SK-N-MC (cell line): ENCODE data around the gene MPHOSPH8.

Experiments
- DNase-seq: peaks from one replicate; pipeline ENCODE4 v3.0.0-alpha.2; 2011; ENCODE audit warnings: low read depth, low spot score
- H3K27ac ChIP-seq: fragments of 200-600 bp; sonication (generic); 2 replicates; pipeline ENCODE4 v1.5.1; 2016; ENCODE audit warnings: mixed run types
- H3K36me3 ChIP-seq: fragments of 200-600 bp; sonication (generic); 2 replicates; pipeline ENCODE4 v1.6.1; 2017; ENCODE audit warnings: antibody characterized with exemption, low read length, mixed read lengths; ENCODE audit not compliant: insufficient read depth
- H3K4me3 ChIP-seq: fragments of 200-600 bp; sonication (generic); 2 replicates; pipeline ENCODE4 v1.5.1; 2016
- H3K9ac ChIP-seq: fragments of 200-600 bp; sonication (generic); 2 replicates; pipeline ENCODE4 v1.8.0; 2017; ENCODE audit warnings: mixed run types, mixed read lengths; ENCODE audit not compliant: insufficient read length
- H3K9me3 ChIP-seq: fragments of 200-600 bp; sonication (generic); 2 replicates; pipeline ENCODE4 v1.6.1; 2017; ENCODE audit warnings: low read depth, mild to moderate bottlenecking, antibody characterized with exemption, low read length, moderate library complexity, mixed read lengths
- EZH2 ChIP-seq: fragments of 200-600 bp; sonication (generic); IDR thresholded peaks from one replicate; pipeline ENCODE4 v1.6.1; 2017; ENCODE audit warnings: antibody characterized with exemption
- FOXP2 ChIP-seq: optimal IDR thresholded peaks from 2 replicates; pipeline ENCODE3; 2011; ENCODE audit warnings: mild to moderate bottlenecking, moderate library complexity; ENCODE audit not compliant: insufficient read depth; ENCODE audit errors: extremely low read length, control extremely low read depth
- POLR2AphosphoS5 ChIP-seq: IDR thresholded peaks from 2 replicates; pipeline ENCODE4 v1.6.1; 2012; ENCODE audit warnings: mild to moderate bottlenecking, low read depth, low read length, borderline replicate concordance

The MPHOSPH8 gene

GRCh38 chr13:19596960-19597361, 36.5 kb upstream of the MPHOSPH8 start:
- Histone ChIP-seq H3K4me3 (no peak overlapping the region), H3K9me3 (no peaks in the 10 kb centered on the region), H3K36me3 (no peaks in the 10 kb centered on the region), H3K9ac (no peak overlapping the region), H3K27ac (no peak overlapping the region)
- DNase-seq: no peak
- TF ChIP-seq EZH2: no peak
- TF ChIP-seq POLR2AphosphoS5: no peak
- TF ChIP-seq FOXP2: no peak

GRCh38 chr13:19597523-19597922, 35.9 kb upstream of the MPHOSPH8 start:
- Histone ChIP-seq H3K4me3 (no peak overlapping the region), H3K9me3 (no peaks in the 10 kb centered on the region), H3K9ac (no peak overlapping the region), H3K36me3 (no peaks in the 10 kb centered on the region), H3K27ac (no peak overlapping the region)
- no peak for DNase-seq
- TF ChIP-seq POLR2AphosphoS5: no peak
- no peak for TF ChIP-seq EZH2
- no peak for TF ChIP-seq FOXP2

DNA sequence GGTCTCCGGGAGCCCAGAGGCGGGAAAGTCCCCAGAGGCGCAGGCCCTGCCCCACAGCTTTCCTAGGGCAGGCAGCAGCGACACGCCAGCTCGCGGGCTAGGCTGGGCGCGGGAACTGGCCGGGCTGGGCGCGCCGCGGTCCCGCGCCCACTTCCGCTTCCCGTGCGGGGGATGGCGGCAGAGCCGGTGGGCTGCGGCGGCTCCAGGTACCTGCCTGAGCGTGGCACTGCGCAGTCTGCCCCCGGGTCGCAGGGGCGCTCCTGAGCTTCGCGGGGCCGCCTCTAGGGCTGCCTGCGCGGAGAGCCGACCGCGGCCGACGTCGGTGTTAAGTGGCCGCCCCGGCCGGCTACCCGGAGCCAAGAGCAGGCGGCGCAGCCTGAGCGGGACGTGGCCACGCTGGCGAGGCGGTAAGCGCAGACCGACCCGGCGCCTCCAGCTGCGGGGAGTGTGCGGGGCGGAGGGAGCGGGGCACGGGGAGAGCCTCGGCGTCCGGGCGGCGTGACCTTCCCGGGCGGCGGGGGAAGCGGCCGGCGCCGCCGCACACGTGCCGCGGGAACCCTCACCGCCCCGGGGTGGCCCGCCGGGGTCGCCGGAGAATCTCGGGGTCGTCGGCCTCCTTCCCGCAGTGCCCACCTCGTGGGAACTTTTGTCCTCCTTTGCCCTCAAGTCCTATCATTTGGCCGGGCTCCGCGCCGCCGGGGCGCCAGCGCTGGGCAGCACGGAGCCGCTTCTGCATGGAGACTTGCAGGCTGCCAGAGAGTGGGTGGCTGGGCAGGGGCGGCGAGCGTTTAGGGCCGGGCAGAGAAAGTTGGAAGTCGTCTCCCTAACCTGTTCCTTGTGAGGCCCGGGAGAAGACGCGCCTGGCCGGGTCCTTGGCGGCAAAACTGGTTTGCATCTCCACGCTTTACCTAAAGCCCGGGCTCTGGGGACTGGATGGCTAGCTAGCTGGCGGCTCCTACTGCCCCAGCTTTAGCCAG, 31.4 kb upstream of the MPHOSPH8 start:
- 0 out of 2 replicates have a peak overlapping the region, but pooled peaks have one; percentile 31 for H3K27ac ChIP-seq
- peak overlapping the region; percentile 91 for H3K4me3 ChIP-seq
- H3K36me3 ChIP-seq: peaks cover 32% of the 10 kb centered on the region
- TF ChIP-seq FOXP2: no peak
- TF ChIP-seq EZH2: no peak
- TF ChIP-seq POLR2AphosphoS5: peak; percentile 46; the same call in 1 of the 2 replicates
- no peak for DNase-seq
- peak overlapping the region; percentile 88 for H3K9ac ChIP-seq
- no peaks in the 10 kb centered on the region for H3K9me3 ChIP-seq

DNA sequence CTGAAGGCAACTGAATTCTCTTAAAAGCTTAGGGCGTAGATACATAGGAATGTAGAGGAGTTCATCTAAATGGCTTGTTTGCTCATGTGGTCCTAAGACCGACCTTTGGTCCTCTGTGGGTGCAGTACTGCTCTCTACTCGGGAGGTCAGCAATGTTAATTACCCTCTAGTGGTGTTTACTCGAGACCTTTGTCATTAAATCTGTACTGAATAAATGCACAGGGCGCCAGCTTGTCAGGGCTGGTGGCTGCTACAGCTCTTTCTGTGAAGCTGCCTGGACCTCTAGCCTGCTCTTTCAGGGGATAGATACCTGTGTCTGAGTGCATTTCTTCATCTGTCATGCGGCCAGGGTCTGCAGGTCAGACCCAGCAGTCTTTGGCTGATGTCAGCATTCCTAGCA, 29.2 kb upstream of the MPHOSPH8 start:
- TF ChIP-seq FOXP2 (no peak), EZH2 (no peak), POLR2AphosphoS5 (no peak)

DNA sequence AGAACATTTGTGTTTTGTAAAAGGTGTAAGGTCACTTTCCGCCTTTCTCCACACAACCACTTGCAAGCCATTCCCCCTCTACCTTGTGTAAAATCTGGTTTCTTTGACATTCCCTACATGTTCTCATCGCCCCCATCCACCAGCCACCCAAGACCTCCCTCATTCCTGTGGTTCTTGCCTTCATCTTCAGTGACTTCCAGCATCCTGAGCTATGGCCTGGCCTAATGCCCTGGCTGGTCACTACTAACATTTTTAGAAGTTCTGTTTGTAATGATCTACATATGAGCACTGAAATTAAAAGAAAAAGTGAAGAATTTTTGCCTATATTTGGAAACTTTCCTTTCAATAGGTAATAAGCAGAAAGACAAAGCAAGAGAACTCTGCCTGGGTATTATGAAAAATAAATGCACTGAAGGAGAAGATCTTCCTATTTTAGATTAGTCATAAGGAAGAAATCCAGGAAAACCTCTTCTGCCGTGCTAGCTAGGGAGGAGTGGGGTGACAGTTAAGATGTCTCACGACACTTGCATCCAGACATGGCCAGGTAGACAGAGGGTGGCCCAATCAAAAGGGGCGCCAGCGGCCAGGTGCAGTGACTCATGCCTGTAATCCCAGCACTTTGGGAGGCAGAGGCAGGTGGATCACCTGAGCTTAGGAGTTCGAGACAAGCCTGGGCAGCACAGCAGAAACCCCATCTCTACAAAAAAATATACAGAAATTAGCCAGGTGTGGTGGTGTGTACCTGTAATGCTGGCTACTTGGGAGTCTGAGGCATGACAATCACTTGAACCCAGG, 28.1 kb upstream of the MPHOSPH8 start:
- TF ChIP-seq EZH2 (no peak), FOXP2 (no peak), POLR2AphosphoS5 (no peak)
- Histone ChIP-seq H3K4me3 (no peak overlapping the region), H3K9me3 (no peaks in the 10 kb centered on the region), H3K36me3 (peaks cover 48% of the 10 kb centered on the region), H3K27ac (no peak overlapping the region), H3K9ac (no peak overlapping the region)
- DNase-seq: no peak

More for the DNA sequence above, 29.2 kb upstream of the MPHOSPH8 start:
- Histone ChIP-seq H3K9ac (no peak overlapping the region), H3K36me3 (peaks cover 48% of the 10 kb centered on the region), H3K9me3 (no peaks in the 10 kb centered on the region), H3K4me3 (no peak overlapping the region), H3K27ac (no peak overlapping the region)
- DNase-seq: no peak

DNA sequence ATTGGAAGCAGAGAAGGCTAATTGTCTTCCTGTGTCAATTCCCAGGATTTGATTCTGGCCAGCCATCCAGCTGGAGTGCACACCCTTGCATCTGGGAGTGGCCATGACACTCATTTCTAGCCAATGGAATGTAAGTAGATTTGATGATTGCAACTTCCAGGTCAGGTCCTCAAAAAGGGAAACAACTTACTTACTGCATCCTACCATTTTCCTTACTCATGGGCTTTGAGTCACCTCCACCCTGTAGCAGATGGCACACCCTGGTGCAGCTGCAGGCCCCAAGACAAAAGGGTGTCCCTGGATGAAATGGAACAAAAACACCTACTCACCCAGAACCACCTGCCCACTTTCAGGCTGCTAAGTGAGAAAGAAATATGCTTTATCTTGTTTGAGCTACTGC, 27.3 kb upstream of the MPHOSPH8 start:
- no peak for TF ChIP-seq POLR2AphosphoS5
- TF ChIP-seq FOXP2: no peak
- no peak for TF ChIP-seq EZH2
- Histone ChIP-seq H3K9ac (no peak overlapping the region), H3K9me3 (no peaks in the 10 kb centered on the region), H3K27ac (no peak overlapping the region), H3K36me3 (peaks cover 48% of the 10 kb centered on the region), H3K4me3 (no peak overlapping the region)
- no peak for DNase-seq

- Histone ChIP-seq H3K4me3 (no peak overlapping the region), H3K36me3 (peaks cover 51% of the 10 kb centered on the region), H3K9me3 (no peaks in the 10 kb centered on the region), H3K9ac (no peak overlapping the region), H3K27ac (no peak overlapping the region)
- TF ChIP-seq FOXP2: no peak
- TF ChIP-seq POLR2AphosphoS5: no peak
- no peak for TF ChIP-seq EZH2
- no peak for DNase-seq
Measured at GRCh38 chr13:19606737-19607136, 26.7 kb upstream of the MPHOSPH8 start.

GRCh38 chr13:19607523-19608078, 25.9 kb upstream of the MPHOSPH8 start:
- no peak overlapping the region for H3K9ac ChIP-seq
- H3K36me3 ChIP-seq: peaks cover 51% of the 10 kb centered on the region
- no peaks in the 10 kb centered on the region for H3K9me3 ChIP-seq
- TF ChIP-seq EZH2 (no peak), FOXP2 (no peak), POLR2AphosphoS5 (no peak)
- H3K27ac ChIP-seq: no peak overlapping the region
- DNase-seq: no peak
- no peak overlapping the region for H3K4me3 ChIP-seq
